Esophagus (tissue), 2 donors: ENCODE results near the gene ACP6. TPM values are rescaled to one million over a fixed set of nuclear protein-coding genes. Genes with fewer than 3 reads are reported as not detected.

Source experiments
- H3K27ac ChIP-seq, 2 donors: one replicate each; pipeline ENCODE4 v1.5.1; 2013; ENCODE audit warnings: low read depth in 2 of 2, mild to moderate bottlenecking in 2 of 2, inconsistent platforms in 1 of 2, low read length in 1 of 2, moderate library complexity in 1 of 2
- H3K27me3 ChIP-seq, 2 donors: one replicate each; pipeline ENCODE4 v1.6.1; 2013; ENCODE audit warnings: low read length in 2 of 2, control low read depth in 1 of 2, mild to moderate bottlenecking in 1 of 2; ENCODE audit not compliant: insufficient read depth in 2 of 2, control insufficient read depth in 1 of 2
- H3K36me3 ChIP-seq, 2 donors: one replicate each; pipeline ENCODE4 v1.6.1; 2013; ENCODE audit warnings: low read length in 1 of 2; ENCODE audit not compliant: control insufficient read depth in 2 of 2, insufficient read depth in 2 of 2
- H3K4me1 ChIP-seq, 2 donors: one replicate each; pipeline ENCODE4 v1.6.1; 2013; ENCODE audit warnings: low read length in 1 of 2; ENCODE audit not compliant: control insufficient read depth in 2 of 2, insufficient read depth in 2 of 2
- H3K4me3 ChIP-seq, 2 donors: one replicate each; pipeline ENCODE4 v1.5.1; 2013; ENCODE audit warnings: low read length in 2 of 2, mild to moderate bottlenecking in 2 of 2, low read depth in 1 of 2, moderate library complexity in 1 of 2
- H3K9me3 ChIP-seq, 2 donors: one replicate each; pipeline ENCODE4 v1.6.1; 2013; ENCODE audit warnings: mild to moderate bottlenecking in 2 of 2, low read depth in 1 of 2, low read length in 1 of 2, moderate library complexity in 1 of 2; ENCODE audit not compliant: control insufficient read depth in 2 of 2, insufficient read depth in 1 of 2
- WGBS, 2 donors: extraction: QIAGEN DNeasy Blood & Tissue Kit; methylation state at CpG; one replicate each; pipeline ENCODE4 v1.1.7; 2013; 5-methylcytosine and 5-hydroxymethylcytosine counted together
- polyA plus RNA-seq, 2 donors: library from polyadenylated mRNA; stranded (reverse); fragments of 200-250 nt; gene quantifications; one replicate each; pipeline ENCODE4 v1.2.3, GENCODE V29; 2013
- donor health status: healthy with polysubstance abuse.
- donor health status: Bipolar disorder and iron deficiency.

The ACP6 gene
- polyA plus RNA-seq, 2 donors: 8.0 to 8.5 TPM

- H3K27me3 ChIP-seq: no peaks in the 10 kb centered on the region
- 85 to 93% methylated on average over 3 of the region's 3 CpGs for WGBS, 2 donors
Measured at GRCh38 chr1:147652306-147652705, 18.0 kb downstream of the ACP6 start.

GRCh38 chr1:147651466-147651865 is 18.9 kb downstream of the ACP6 start:
- H3K36me3 ChIP-seq: peaks cover 21% of the 10 kb centered on the region in 2 donors
- H3K4me1 ChIP-seq: no peaks in the 10 kb centered on the region
- H3K27me3 ChIP-seq: no peaks in the 10 kb centered on the region
- H3K9me3 ChIP-seq: no peaks in the 10 kb centered on the region
- WGBS, 2 donors: 79 to 83% methylated on average over 1 of the region's 1 CpG
- no peak overlapping the region for H3K27ac ChIP-seq
- no peak overlapping the region for H3K4me3 ChIP-seq

More at GRCh38 chr1:147652306-147652705, 18.0 kb downstream of the ACP6 start:
- Histone ChIP-seq H3K36me3 (peaks cover 17 to 21% of the 10 kb centered on the region in 2 donors), H3K4me3 (no peak overlapping the region), H3K4me1 (no peaks in the 10 kb centered on the region), H3K27ac (no peak overlapping the region), H3K9me3 (no peaks in the 10 kb centered on the region)

GRCh38 chr1:147648933-147649332 is 21.4 kb downstream of the ACP6 start:
- H3K36me3 ChIP-seq: peaks cover 14 to 20% of the 10 kb centered on the region in 2 donors
- 86 to 88% methylated on average over 2 of the region's 2 CpGs for WGBS, 2 donors
- no peak overlapping the region for H3K27ac ChIP-seq

DNA sequence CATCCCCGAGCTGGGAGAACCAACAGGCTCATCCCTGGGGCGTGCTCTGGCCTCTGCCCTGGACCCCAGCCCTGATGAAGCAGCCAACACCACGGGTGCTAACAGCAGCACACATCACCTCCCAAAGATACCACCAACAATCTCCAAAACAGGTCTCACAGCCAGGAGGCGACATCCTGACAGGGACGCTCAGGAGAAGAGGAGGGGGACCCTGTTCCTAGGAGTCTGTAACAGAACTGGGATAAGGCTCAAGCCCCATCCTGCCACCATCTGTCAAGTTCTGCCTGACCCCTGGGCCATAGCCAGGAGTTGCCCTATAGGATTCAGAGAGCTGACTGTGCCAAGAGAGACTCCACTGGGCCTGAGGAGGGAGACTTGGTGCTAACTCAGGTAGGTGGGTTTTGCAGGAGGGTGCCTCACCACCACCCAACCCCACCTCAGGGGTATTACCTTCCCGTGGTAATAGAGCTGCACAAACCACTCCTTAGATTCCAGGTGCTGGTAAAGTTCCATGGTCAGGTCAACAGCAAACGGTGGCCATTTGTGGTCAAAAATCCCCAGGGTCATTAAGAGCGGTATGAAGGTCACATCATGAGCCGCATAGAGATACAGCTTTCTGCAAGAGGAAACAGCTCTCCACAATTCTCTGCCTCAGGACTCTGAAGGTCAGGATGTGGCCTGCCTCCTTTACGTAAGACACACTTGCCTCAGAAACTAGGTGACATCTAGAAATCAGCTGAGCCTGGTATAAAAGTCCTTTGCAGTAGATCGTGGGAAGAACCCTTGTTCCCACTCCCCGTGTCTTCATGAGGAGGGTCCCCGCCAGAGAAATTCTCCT is 22.3 kb downstream of the ACP6 start:
- H3K36me3 ChIP-seq: peaks cover 14 to 20% of the 10 kb centered on the region in 2 donors
- H3K27ac ChIP-seq: peak overlapping the region; percentile 5 to 42
- H3K9me3 ChIP-seq: no peaks in the 10 kb centered on the region
- no peaks in the 10 kb centered on the region for H3K27me3 ChIP-seq
- H3K4me1 ChIP-seq: no peaks in the 10 kb centered on the region
- no peak overlapping the region for H3K4me3 ChIP-seq
- WGBS, 2 donors: 72 to 82% methylated on average over 12 to 13 of the region's 13 CpGs

More at GRCh38 chr1:147648933-147649332, 21.4 kb downstream of the ACP6 start:
- no peaks in the 10 kb centered on the region for H3K9me3 ChIP-seq
- no peak overlapping the region for H3K4me3 ChIP-seq
- no peaks in the 10 kb centered on the region for H3K27me3 ChIP-seq
- no peaks in the 10 kb centered on the region for H3K4me1 ChIP-seq

- 91 to 92% methylated on average over 3 of the region's 3 CpGs for WGBS, 2 donors
- Histone ChIP-seq H3K9me3 (no peaks in the 10 kb centered on the region), H3K4me1 (peaks cover 0 to 3% of the 10 kb centered on the region in 2 donors), H3K4me3 (no peak overlapping the region), H3K27ac (no peak overlapping the region), H3K36me3 (peaks cover 4 to 14% of the 10 kb centered on the region in 2 donors), H3K27me3 (no peaks in the 10 kb centered on the region)
Measured at GRCh38 chr1:147643974-147644373, 26.4 kb downstream of the ACP6 start.

- H3K36me3 ChIP-seq: peaks cover 4 to 8% of the 10 kb centered on the region in 2 donors
- no peaks in the 10 kb centered on the region for H3K27me3 ChIP-seq
- H3K27ac ChIP-seq: no peak overlapping the region
- peaks cover 0 to 3% of the 10 kb centered on the region in 2 donors for H3K4me1 ChIP-seq
- no peak overlapping the region for H3K4me3 ChIP-seq
- WGBS, 2 donors: 70 to 72% methylated on average over 17 of the region's 17 CpGs
- no peaks in the 10 kb centered on the region for H3K9me3 ChIP-seq
Measured at GRCh38 chr1:147641695-147642592, 28.4 kb downstream of the ACP6 start.

- no peaks in the 10 kb centered on the region for H3K27me3 ChIP-seq
- H3K36me3 ChIP-seq: peaks cover 0 to 8% of the 10 kb centered on the region in 2 donors
- H3K4me1 ChIP-seq: peaks cover 0 to 3% of the 10 kb centered on the region in 2 donors
- no peaks in the 10 kb centered on the region for H3K9me3 ChIP-seq
- H3K27ac ChIP-seq: no peak overlapping the region
- no peak overlapping the region for H3K4me3 ChIP-seq
- 78 to 89% methylated on average over 8 of the region's 8 CpGs for WGBS, 2 donors
Measured at GRCh38 chr1:147641291-147641690, 29.0 kb downstream of the ACP6 start.

GRCh38 chr1:147640553-147641165 is 29.7 kb downstream of the ACP6 start:
- 37 to 40% methylated on average over 8 to 9 of the region's 9 CpGs for WGBS, 2 donors
- Histone ChIP-seq H3K36me3 (peaks cover 0 to 8% of the 10 kb centered on the region in 2 donors), H3K9me3 (no peaks in the 10 kb centered on the region), H3K4me3 (no peak overlapping the region), H3K27ac (no peak overlapping the region), H3K4me1 (peaks cover 0 to 3% of the 10 kb centered on the region in 2 donors), H3K27me3 (no peaks in the 10 kb centered on the region)

DNA sequence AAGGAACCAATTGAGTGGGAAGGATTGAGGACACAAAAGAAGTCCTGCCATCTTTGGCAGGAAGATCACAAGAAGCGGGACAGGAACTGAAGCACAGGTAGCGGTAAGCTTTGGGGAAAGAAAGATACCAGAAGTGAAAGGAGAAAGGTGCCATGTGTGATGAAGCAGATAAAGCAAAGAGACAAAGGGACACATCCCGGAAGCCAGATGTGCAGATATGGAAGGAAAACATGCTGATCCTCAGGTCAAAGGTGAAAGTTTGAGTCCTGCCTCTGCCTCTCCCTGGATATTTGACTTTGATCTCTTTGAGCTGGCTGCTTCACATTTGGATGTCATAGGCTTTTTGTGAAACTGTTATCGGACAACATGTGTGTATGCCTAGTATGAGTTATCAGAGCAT is 34.0 kb downstream of the ACP6 start:
- no peaks in the 10 kb centered on the region for H3K9me3 ChIP-seq
- H3K36me3 ChIP-seq: no peaks in the 10 kb centered on the region
- no peak overlapping the region for H3K4me3 ChIP-seq
- 95 to 97% methylated on average over 4 of the region's 4 CpGs for WGBS, 2 donors
- peaks cover 0 to 3% of the 10 kb centered on the region in 2 donors for H3K4me1 ChIP-seq
- no peaks in the 10 kb centered on the region for H3K27me3 ChIP-seq
- no peak overlapping the region for H3K27ac ChIP-seq
